Stomach (tissue), 19 donors: Measurements from ENCODE around the gene CEP192. TPM values are rescaled to one million over a fixed set of nuclear protein-coding genes. Genes with fewer than 3 reads are reported as not detected.

Experiments
- DNase-seq, 2 donors: peaks; one replicate each; pipeline versions ENCODE4 v3.0.0 to v3.0.0-alpha.2; 2013 to 2019
- H3K27ac ChIP-seq, 5 donors: fragments of 200-600 bp in 4 of 5; sonication (generic) in 4 of 5; one replicate each; pipeline ENCODE4 v1.5.1; 2013 to 2019; ENCODE audit warnings: mild to moderate bottlenecking in 1 of 5, moderate library complexity in 1 of 5
- H3K27me3 ChIP-seq, 3 donors: fragments of 200-600 bp; sonication (generic); one replicate each; pipeline ENCODE4 v1.5.1; 2017 to 2019; ENCODE audit warnings: mixed run types in 1 of 3
- H3K36me3 ChIP-seq, 4 donors: fragments of 200-600 bp; sonication (generic); 1 replicate in 3 of 4; 2 replicates in 1 of 4; pipeline ENCODE4 v1.5.1; 2016 to 2019
- H3K4me1 ChIP-seq, 4 donors: fragments of 200-600 bp; sonication (generic); one replicate each; pipeline ENCODE4 v1.5.1; 2016 to 2019
- H3K4me3 ChIP-seq, 4 donors: fragments of 200-600 bp; sonication (generic) in 3 of 4; one replicate each; pipeline ENCODE4 v1.5.1; 2016 to 2019; ENCODE audit warnings: mild to moderate bottlenecking in 1 of 4
- H3K9me3 ChIP-seq, 4 donors: fragments of 200-600 bp; sonication (generic); one replicate each; pipeline ENCODE4 v1.5.1; 2016 to 2019
- CTCF ChIP-seq, 7 experiments: fragments of 450-650 bp in 4 of 7; fragments of 200-600 bp in 3 of 7; sonication (generic) in 3 of 7; IDR thresholded peaks; one replicate each; pipeline ENCODE4 v1.5.1; 2016 to 2019; ENCODE audit warnings: antibody characterized with exemption in 7 of 7, control low read depth in 2 of 7, mild to moderate bottlenecking in 1 of 7
- EP300 ChIP-seq: sonication (generic); formaldehyde crosslinking; IDR thresholded peaks from one replicate; pipeline ENCODE4 v1.6.1; 2017; ENCODE audit warnings: antibody characterized with exemption
- POLR2A ChIP-seq, 4 donors: fragments of 450-650 bp; IDR thresholded peaks; one replicate each; pipeline ENCODE4 v1.6.1; 2016; ENCODE audit warnings: antibody characterized with exemption in 4 of 4, control low read depth in 2 of 4, mild to moderate bottlenecking in 1 of 4, moderate library complexity in 1 of 4
- POLR2AphosphoS5 ChIP-seq, 3 donors: sonication (generic); formaldehyde crosslinking; IDR thresholded peaks; one replicate each; pipeline ENCODE4 v1.6.1; 2016; ENCODE audit warnings: antibody characterized with exemption in 3 of 3
- WGBS, 5 donors: extraction: QIAGEN DNeasy Blood & Tissue Kit in 3 of 5; methylation state at CpG; one replicate each; pipeline versions ENCODE4 v1.1.5 to v1.1.7; 2013 to 2018; 5-methylcytosine and 5-hydroxymethylcytosine counted together
- intact Hi-C: fragments of 100-400 bp; cut with DNase I; formaldehyde crosslinking; loops from one replicate; pipeline ENCODE4 v1.15.1; 2023; ENCODE audit warnings: low total_unique reads
- long read RNA-seq, 10 donors: transcript quantifications; one replicate each; lab custom pipeline, GENCODE V29; 2026
- polyA plus RNA-seq, 3 donors: library from polyadenylated mRNA; stranded (reverse); fragments of 200-250 nt; gene quantifications; one replicate each; pipeline ENCODE4 v1.2.3, GENCODE V29; 2013
- total RNA-seq, 5 donors: library from RNA; depleted of rRNA; stranded (reverse); fragments of >200 nt; gene quantifications; one replicate each; pipeline versions ENCODE4 v1.1.0 to v1.2.3, GENCODE V29; 2014 to 2016
- donor health status: healthy with polysubstance abuse.
- donor health status: Bipolar disorder and iron deficiency.
- donor health status: healthy.

The CEP192 gene
- total RNA-seq (10 to 100 TPM; 31.7 to 55.8 (median 36.8) TPM), polyA plus RNA-seq (10 to 100 TPM in 1 of 3 donors, 1 to 10 TPM in 2; 6.4 to 12.8 (median 6.6) TPM)
- long read RNA-seq, donor 1, result 0 reads
- long read RNA-seq, donor 2, result 0 reads
- long read RNA-seq, donor 3, result 0 reads
- long read RNA-seq, donor 4, result 0 reads
- long read RNA-seq, donor 5, result 0 reads
- long read RNA-seq, donor 6, partial matches to known transcripts, result 7 of 7 reads
- long read RNA-seq, donor 6, other reads (novel, unspliced or antisense), result 0 of 7 reads
- long read RNA-seq, donor 7, result 0 reads
- long read RNA-seq, donor 8, result 0 reads
- long read RNA-seq, donor 9, result 0 reads
- long read RNA-seq, donor 10, result 0 reads

GRCh38 chr18:12990967-12991820 lies at the start of gene CEP192:
Gene CEP192 (plus strand): TSS chr18:12991362. CDS start chr18:12999425, 8,063 bp downstream.
- WGBS, 5 donors, result 0% methylated on average over 59 to 73 of the region's 73 CpGs
- H3K27ac ChIP-seq, result peak within 1 kb of the TSS; percentile 91 to 98 (median 95)
- DNase-seq, result peak; percentile 97 to 99
- H3K36me3 ChIP-seq, result peaks cover 0 to 7% (median 3%) of the 10 kb centered on the region in 4 donors
- no peaks in the 10 kb centered on the region for H3K27me3 ChIP-seq
- peak within 1 kb of the TSS; percentile 81 to 95 (median 87) for H3K4me3 ChIP-seq
- no peaks in the 10 kb centered on the region for H3K9me3 ChIP-seq
- peaks cover 17 to 38% (median 29%) of the 10 kb centered on the region in 4 donors for H3K4me1 ChIP-seq
- TF ChIP-seq EP300 (no peak), CTCF (IDR thresholded peaks at IDR 0.05) (no peak), POLR2A (IDR thresholded peaks at IDR 0.05) (peak in 1 of 4 donors; percentile 36), POLR2AphosphoS5 (IDR thresholded peaks at IDR 0.05) (peak in 2 of 3 donors; percentile 82 to 91)
- intact Hi-C loops, result no loop called here

- TF ChIP-seq POLR2A (IDR thresholded peaks at IDR 0.05) (no peak), EP300 (no peak), CTCF (IDR thresholded peaks at IDR 0.05) (no peak), POLR2AphosphoS5 (IDR thresholded peaks at IDR 0.05) (no peak)
- Histone ChIP-seq H3K27me3 (no peaks in the 10 kb centered on the region), H3K9me3 (no peaks in the 10 kb centered on the region), H3K36me3 (no peaks in the 10 kb centered on the region), H3K4me3 (no peak overlapping the region), H3K27ac (no peak overlapping the region), H3K4me1 (peaks cover 0 to 27% (median 14%) of the 10 kb centered on the region in 4 donors)
- intact Hi-C loops, result no loop called here
- 63 to 82% (median 78%) methylated on average over 4 of the region's 4 CpGs for WGBS, 5 donors
- no peak for DNase-seq
These were observed 47.9 kb upstream of the CEP192 start for GRCh38 chr18:12943215-12943614.

GRCh38 chr18:12944709-12945108 lies 46.5 kb upstream of the CEP192 start:
- 17 to 36% (median 27%) methylated on average over 4 of the region's 4 CpGs for WGBS, 5 donors
- Histone ChIP-seq H3K27ac (peak overlapping the region in 2 of 5 donors; percentile 29 to 42), H3K9me3 (no peaks in the 10 kb centered on the region), H3K4me1 (peaks cover 0 to 37% (median 23%) of the 10 kb centered on the region in 4 donors), H3K27me3 (no peaks in the 10 kb centered on the region), H3K4me3 (no peak overlapping the region), H3K36me3 (no peaks in the 10 kb centered on the region)
- intact Hi-C loops, result no loop called here
- TF ChIP-seq CTCF (IDR thresholded peaks at IDR 0.05), result no peak
- no peak for TF ChIP-seq EP300
- no peak for TF ChIP-seq POLR2A (IDR thresholded peaks at IDR 0.05)
- no peak for TF ChIP-seq POLR2AphosphoS5 (IDR thresholded peaks at IDR 0.05)
- peak; percentile 45 to 81 for DNase-seq

- peak overlapping the region; percentile 63 to 72 (median 68) for H3K4me3 ChIP-seq
- H3K9me3 ChIP-seq, result no peaks in the 10 kb centered on the region
- 4 to 6% (median 5%) methylated on average over 15 of the region's 15 CpGs for WGBS, 5 donors
- H3K27ac ChIP-seq, result peak overlapping the region; percentile 93 to 100 (median 97)
- H3K4me1 ChIP-seq, result peaks cover 0 to 53% (median 35%) of the 10 kb centered on the region in 4 donors
- intact Hi-C loops, result no loop called here
- DNase-seq, result peak; percentile 26 to 79
- H3K27me3 ChIP-seq, result no peaks in the 10 kb centered on the region
- no peaks in the 10 kb centered on the region for H3K36me3 ChIP-seq
- no peak for TF ChIP-seq CTCF (IDR thresholded peaks at IDR 0.05)
- TF ChIP-seq POLR2AphosphoS5 (IDR thresholded peaks at IDR 0.05), result no peak
- no peak for TF ChIP-seq EP300
- no peak for TF ChIP-seq POLR2A (IDR thresholded peaks at IDR 0.05)
These were observed 44.4 kb upstream of the CEP192 start for GRCh38 chr18:12946549-12947284.
